Adrenal gland (tissue), 12 donors: ENCODE measurements around the gene FAM124B. TPM values are rescaled to one million over a fixed set of nuclear protein-coding genes. Genes with fewer than 3 reads are reported as not detected.

Experiments
- DNase-seq, 7 donors: peaks; one replicate each; pipeline ENCODE4 v3.0.0-alpha.2; 2019 to 2020
- H3K27ac ChIP-seq, 5 donors: fragments of 200-600 bp; sonication (generic) in 4 of 5; 1 replicate in 3 of 5; 2 replicates in 2 of 5; pipeline versions ENCODE4 v1.5.1 to v1.8.0; 2016 to 2020; ENCODE audit warnings: mild to moderate bottlenecking in 1 of 5
- H3K27me3 ChIP-seq: fragments of 200-600 bp; 2 replicates; pipeline ENCODE4 v1.8.0; 2021
- H3K36me3 ChIP-seq, 2 donors: fragments of 200-600 bp; replicated peaks in 1 of 2; 1 replicate in 1 of 2; 2 replicates in 1 of 2; pipeline versions ENCODE4 v1.5.1 to v1.8.0; 2018 to 2022
- H3K4me1 ChIP-seq, 2 donors: fragments of 200-600 bp; replicated peaks in 1 of 2; 1 replicate in 1 of 2; 2 replicates in 1 of 2; pipeline versions ENCODE4 v1.5.1 to v1.8.0; 2018 to 2021
- H3K4me3 ChIP-seq, 4 donors: fragments of 200-600 bp; sonication (generic) in 3 of 4; one replicate each; pipeline ENCODE4 v1.5.1; 2016 to 2018
- H3K9me3 ChIP-seq, 3 donors: fragments of 200-600 bp; sonication (generic) in 1 of 3; replicated peaks in 1 of 3; 1 replicate in 2 of 3; 2 replicates in 1 of 3; pipeline versions ENCODE4 v1.5.1 to v1.8.0; 2016 to 2021
- CTCF ChIP-seq, 6 experiments: fragments of 450-650 bp in 4 of 6; fragments of 200-600 bp in 2 of 6; sonication (generic) in 1 of 6; IDR thresholded peaks; 1 replicate in 5 of 6; 2 replicates in 1 of 6; pipeline versions ENCODE4 v1.5.1 to v1.8.0; 2016 to 2021; ENCODE audit warnings: antibody characterized with exemption in 6 of 6, mild to moderate bottlenecking in 2 of 6, moderate library complexity in 1 of 6
- POLR2A ChIP-seq, 2 donors: fragments of 450-650 bp; IDR thresholded peaks; one replicate each; pipeline ENCODE4 v1.6.1; 2017; ENCODE audit warnings: antibody characterized with exemption in 2 of 2, mild to moderate bottlenecking in 2 of 2, moderate library complexity in 1 of 2
- WGBS, 4 donors: extraction: QIAGEN DNeasy Blood & Tissue Kit in 2 of 4; methylation state at CpG; one replicate each; pipeline versions ENCODE4 v1.1.5 to v1.1.7; 2013 to 2017; 5-methylcytosine and 5-hydroxymethylcytosine counted together
- intact Hi-C, 2 donors: fragments of 100-400 bp; cut with DNase I; formaldehyde crosslinking; loops; one replicate each; pipeline versions ENCODE4 v1.14.1 to v1.15.0; 2022 to 2023
- polyA plus RNA-seq, 3 donors: library from polyadenylated mRNA; stranded (reverse); fragments of 200-250 nt in 2 of 3; fragments of 350-450 nt in 1 of 3; fragmentation: Illumina TruSeq in 1 of 3; extraction: RNeasy Lipid Tissue Mini Kit (QIAGEN cat#74804) in 1 of 3; gene quantifications; one replicate each; pipeline ENCODE4 v1.2.3, GENCODE V29; 2013 to 2014
- total RNA-seq, 9 donors: library from RNA; depleted of rRNA in 4 of 9; stranded (reverse); fragments of >200 nt in 4 of 9; fragments of 120-200 nt in 1 of 9; fragmentation: NEBNext Ultra II Directional in 1 of 9; extraction: Animal tissue kit (Norgen Biotek cat#: 25700) in 1 of 9; gene quantifications; one replicate each; pipeline versions ENCODE4 v1.1.0 to v1.2.4, GENCODE V29; 2013 to 2023
- donor health status: healthy with polysubstance abuse.
- donor health status: Bipolar disorder and iron deficiency.
- donor health status: DM: yes; HTN: yes; CAD: no.
- donor health status: DM: no; HTN: no; CAD: no.
- donor health status: DM: no; HTN: no; CAD: no.
- donor health status: DM: yes; HTN: yes; CAD: no.

The FAM124B gene
- total and polyA plus RNA-seq, 12 donors, result 0.16 to 1.1 (median 0.54) TPM; not detected in 2

- Histone ChIP-seq H3K27me3 (no peaks in the 10 kb centered on the region), H3K36me3 (no peaks in the 10 kb centered on the region), H3K4me3 (no peak overlapping the region), H3K9me3 (no peaks in the 10 kb centered on the region), H3K27ac (no peak overlapping the region), H3K4me1 (no peaks in the 10 kb centered on the region)
- TF ChIP-seq POLR2A (IDR thresholded peaks at IDR 0.05), result no peak
- no peak for TF ChIP-seq CTCF (IDR thresholded peaks at IDR 0.05)
- DNase-seq, result no peak
- 76 to 87% (median 86%) methylated on average over 4 of the region's 4 CpGs for WGBS, 4 donors
- intact Hi-C loops, result no loop called here
Measured at GRCh38 chr2:224347176-224348051, 54.5 kb downstream of the FAM124B start.

DNA sequence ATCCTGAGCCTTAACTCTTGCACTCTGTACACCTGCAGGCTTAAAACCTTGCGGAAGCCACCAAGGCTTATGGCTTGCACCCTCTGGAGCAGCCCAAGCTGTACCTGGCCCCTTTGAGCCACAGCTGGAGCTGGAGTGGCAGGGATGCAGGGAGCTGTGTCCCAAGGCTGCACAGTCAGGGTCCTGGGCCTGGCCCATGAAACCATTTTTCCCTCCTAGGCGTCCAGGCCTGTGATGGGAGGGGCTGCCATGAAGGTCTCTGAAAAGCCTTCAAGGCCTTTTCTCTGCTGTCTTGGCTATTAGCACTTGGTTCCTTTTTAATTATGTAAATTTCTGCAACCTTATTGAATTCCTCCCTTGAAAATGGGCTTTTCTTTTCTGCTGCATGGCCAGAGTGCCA, 56.4 kb downstream of the FAM124B start:
- Histone ChIP-seq H3K36me3 (no peaks in the 10 kb centered on the region), H3K4me3 (no peak overlapping the region), H3K27me3 (no peaks in the 10 kb centered on the region), H3K4me1 (no peaks in the 10 kb centered on the region), H3K27ac (no peak overlapping the region), H3K9me3 (no peaks in the 10 kb centered on the region)
- WGBS, 4 donors, result 66 to 100% (median 91%) methylated on average over 1 to 2 of the region's 2 CpGs
- DNase-seq, result no peak
- TF ChIP-seq CTCF (IDR thresholded peaks at IDR 0.05) (no peak), POLR2A (IDR thresholded peaks at IDR 0.05) (no peak)
- intact Hi-C loops, result no loop called here

GRCh38 chr2:224343226-224343625, 58.7 kb downstream of the FAM124B start:
- no peak for DNase-seq
- Histone ChIP-seq H3K27ac (no peak overlapping the region), H3K4me3 (no peak overlapping the region), H3K4me1 (no peaks in the 10 kb centered on the region), H3K27me3 (no peaks in the 10 kb centered on the region), H3K36me3 (no peaks in the 10 kb centered on the region), H3K9me3 (no peaks in the 10 kb centered on the region)
- intact Hi-C loops, result no loop called here
- WGBS, 4 donors, result 64 to 73% (median 67%) methylated on average over 4 of the region's 4 CpGs
- TF ChIP-seq CTCF (IDR thresholded peaks at IDR 0.05), result no peak
- TF ChIP-seq POLR2A (IDR thresholded peaks at IDR 0.05), result no peak

GRCh38 chr2:224335991-224336390, 65.9 kb downstream of the FAM124B start:
- intact Hi-C loops, result no loop called here
- WGBS, 4 donors, result 38 to 66% (median 53%) methylated on average over 1 of the region's 1 CpG
- no peak for DNase-seq
- TF ChIP-seq CTCF (IDR thresholded peaks at IDR 0.05) (no peak), POLR2A (IDR thresholded peaks at IDR 0.05) (no peak)
- Histone ChIP-seq H3K27ac (no peak overlapping the region), H3K4me1 (no peaks in the 10 kb centered on the region), H3K36me3 (no peaks in the 10 kb centered on the region), H3K27me3 (no peaks in the 10 kb centered on the region), H3K4me3 (no peak overlapping the region), H3K9me3 (no peaks in the 10 kb centered on the region)
